Thymus (tissue), 11 donors: ENCODE results near the gene SPTBN5. TPM values are rescaled to one million over a fixed set of nuclear protein-coding genes. Genes with fewer than 3 reads are reported as not detected.

Experiments used
- DNase-seq, 9 donors: peaks; one replicate each; pipeline ENCODE4 v3.0.0-alpha.2; 2013; ENCODE audit warnings: low spot score in 9 of 9, low read depth in 6 of 9, missing footprints in 1 of 9
- H3K27ac ChIP-seq, 2 donors: one replicate each; pipeline ENCODE4 v1.5.1; 2013; ENCODE audit warnings: control low read depth in 1 of 2, low read depth in 1 of 2, low read length in 1 of 2, mild to moderate bottlenecking in 1 of 2, moderate library complexity in 1 of 2
- H3K27me3 ChIP-seq, 2 donors: one replicate each; pipeline ENCODE4 v1.5.1; 2013; ENCODE audit warnings: low read length in 1 of 2; ENCODE audit not compliant: control insufficient read depth in 2 of 2, insufficient read depth in 1 of 2
- H3K36me3 ChIP-seq, 2 donors: one replicate each; pipeline ENCODE4 v1.5.1; 2013; ENCODE audit warnings: low read length in 1 of 2, mild to moderate bottlenecking in 1 of 2, moderate library complexity in 1 of 2; ENCODE audit not compliant: control insufficient read depth in 2 of 2, insufficient read depth in 2 of 2
- H3K4me1 ChIP-seq, 2 donors: one replicate each; pipeline ENCODE4 v1.5.1; 2013; ENCODE audit warnings: low read length in 2 of 2; ENCODE audit not compliant: control insufficient read depth in 2 of 2, insufficient read depth in 2 of 2
- H3K4me3 ChIP-seq, 2 donors: one replicate each; pipeline ENCODE4 v1.5.1; 2013; ENCODE audit warnings: low read length in 2 of 2, control low read depth in 1 of 2, mild to moderate bottlenecking in 1 of 2
- H3K9me3 ChIP-seq, 2 donors: one replicate each; pipeline ENCODE4 v1.5.1; 2013; ENCODE audit warnings: low read length in 1 of 2, mild to moderate bottlenecking in 1 of 2; ENCODE audit not compliant: control insufficient read depth in 2 of 2, insufficient read depth in 1 of 2
- WGBS: extraction: QIAGEN DNeasy Blood & Tissue Kit; methylation state at CpG from one replicate; pipeline ENCODE4 v1.1.7; 2013; 5-methylcytosine and 5-hydroxymethylcytosine counted together
- polyA plus RNA-seq: library from polyadenylated mRNA; stranded (reverse); fragments of 200-250 nt; gene quantifications from one replicate; pipeline ENCODE4 v1.2.3, GENCODE V29; 2013
- total RNA-seq: library from RNA; stranded (reverse); fragments of 120-200 nt; gene quantifications from one replicate; pipeline ENCODE4 v1.2.4, GENCODE V29; 2013
- donor health status: healthy.

The SPTBN5 gene
- total and polyA plus RNA-seq, 2 donors: 0.57 to 1.6 TPM

DNA sequence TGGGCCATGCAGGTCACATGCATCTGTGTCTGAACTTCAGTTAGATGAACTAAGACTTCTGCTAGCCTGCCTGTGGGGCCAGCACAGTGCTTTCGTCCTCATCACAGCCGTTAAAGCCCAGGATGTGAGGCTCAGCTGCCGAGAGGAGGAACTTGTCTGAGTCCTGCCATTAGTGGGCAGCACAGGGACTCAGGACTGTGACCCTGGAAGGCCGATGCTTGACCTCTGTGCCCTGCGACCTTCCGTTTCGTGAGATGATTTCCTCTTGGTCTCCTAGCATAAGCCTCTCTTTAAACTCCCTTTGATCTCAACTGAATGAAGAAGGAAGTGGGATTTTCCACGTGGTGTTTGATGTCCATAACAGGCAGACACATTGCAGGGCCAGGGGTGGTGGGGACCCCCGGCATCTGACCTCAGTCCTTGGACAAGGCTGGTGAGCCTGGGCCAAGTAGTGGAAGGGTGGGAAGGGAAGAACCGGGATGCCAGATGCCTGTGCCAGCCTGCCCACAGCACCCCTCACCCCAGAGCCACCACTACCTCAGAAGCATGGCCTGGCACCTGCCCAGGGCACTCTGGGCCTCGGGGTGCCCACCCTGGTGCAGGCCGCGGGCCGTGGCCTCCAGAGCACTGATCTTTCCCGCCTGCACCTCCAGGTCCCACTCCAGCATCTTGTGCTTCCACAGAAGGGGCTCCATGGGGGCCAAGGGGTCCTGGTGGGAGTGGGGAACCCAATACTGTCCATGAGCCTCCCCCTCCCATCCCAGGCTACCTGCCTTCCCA lies 33.6 kb downstream of the SPTBN5 start:
- no peak overlapping the region for H3K4me3 ChIP-seq
- no peaks in the 10 kb centered on the region for H3K27me3 ChIP-seq
- WGBS: 50% methylated on average over 15 of the region's 15 CpGs
- H3K36me3 ChIP-seq: no peaks in the 10 kb centered on the region
- H3K9me3 ChIP-seq: no peaks in the 10 kb centered on the region
- H3K27ac ChIP-seq: no peak overlapping the region
- DNase-seq: no peak
- peaks cover 2 to 13% of the 10 kb centered on the region in 2 donors for H3K4me1 ChIP-seq

DNA sequence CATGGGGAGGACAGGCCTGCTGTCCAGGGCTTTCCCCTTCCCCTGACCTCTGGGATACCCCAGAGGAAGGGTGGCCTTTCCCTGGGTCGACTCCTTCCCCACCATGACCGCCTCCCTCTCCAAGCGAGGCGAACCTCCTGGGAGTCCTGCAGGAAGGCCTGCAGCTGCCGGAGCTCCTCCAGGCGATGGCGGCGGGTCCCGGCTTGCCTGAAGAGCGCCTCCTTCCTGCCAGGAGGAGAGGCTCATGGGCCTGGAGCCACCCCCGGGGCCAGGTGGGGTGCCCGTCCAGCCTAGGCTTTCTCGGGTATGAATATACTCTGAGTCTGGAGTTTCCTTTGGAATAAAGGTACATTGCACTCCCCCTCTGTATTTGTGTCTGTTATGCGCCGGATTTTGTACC lies 35.1 kb downstream of the SPTBN5 start:
- H3K4me3 ChIP-seq: no peak overlapping the region
- H3K27me3 ChIP-seq: no peaks in the 10 kb centered on the region
- H3K9me3 ChIP-seq: no peaks in the 10 kb centered on the region
- WGBS: 96% methylated on average over 15 of the region's 15 CpGs
- DNase-seq: no peak
- no peaks in the 10 kb centered on the region for H3K36me3 ChIP-seq
- peaks cover 2 to 18% of the 10 kb centered on the region in 2 donors for H3K4me1 ChIP-seq
- no peak overlapping the region for H3K27ac ChIP-seq

DNA sequence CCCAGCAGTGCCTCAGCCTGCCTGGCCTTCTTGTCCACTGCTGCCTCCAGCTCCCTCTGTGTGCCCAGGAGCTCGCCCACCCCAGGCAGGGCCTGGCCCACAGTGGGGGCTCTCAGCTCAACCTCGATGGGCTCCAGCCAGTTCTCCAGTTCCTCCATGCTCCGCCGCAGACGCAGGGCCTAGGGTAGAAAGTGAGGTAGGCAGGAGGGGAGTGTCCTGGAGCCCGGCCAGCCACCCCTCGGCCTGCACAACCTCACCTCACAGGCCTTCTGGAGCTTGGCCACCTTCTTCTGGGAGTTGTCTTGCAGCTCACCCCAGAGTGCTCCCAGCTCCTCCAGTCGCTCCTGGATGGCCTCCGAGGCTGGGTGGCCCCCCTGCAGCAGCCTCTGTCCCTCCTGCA lies 36.5 kb downstream of the SPTBN5 start:
- H3K9me3 ChIP-seq: no peaks in the 10 kb centered on the region
- no peaks in the 10 kb centered on the region for H3K36me3 ChIP-seq
- H3K27me3 ChIP-seq: no peaks in the 10 kb centered on the region
- no peak overlapping the region for H3K4me3 ChIP-seq
- no peak for DNase-seq
- H3K4me1 ChIP-seq: peaks cover 2 to 18% of the 10 kb centered on the region in 2 donors
- H3K27ac ChIP-seq: no peak overlapping the region
- 94% methylated on average over 9 of the region's 9 CpGs for WGBS

DNA sequence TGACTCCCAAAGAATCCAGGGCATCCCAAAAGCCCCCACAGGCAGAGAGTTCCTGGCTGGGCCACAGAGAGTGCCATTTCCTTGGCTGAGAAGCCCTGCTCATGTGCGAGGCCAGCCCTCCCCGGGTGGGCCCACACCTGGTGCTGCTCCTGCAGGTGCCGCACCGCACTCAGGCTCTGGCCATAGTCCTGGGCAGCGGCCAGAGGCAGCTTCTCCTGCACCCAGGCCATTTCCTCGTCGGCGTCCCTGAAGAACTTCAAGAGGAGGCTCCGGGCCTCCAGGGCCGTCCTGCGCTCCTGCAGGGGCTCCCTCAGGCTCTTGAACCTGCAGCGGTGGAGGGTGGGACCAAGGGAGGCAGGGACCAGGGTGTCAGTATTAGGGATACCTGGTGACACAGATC lies 37.1 kb downstream of the SPTBN5 start:
- no peaks in the 10 kb centered on the region for H3K27me3 ChIP-seq
- WGBS: 95% methylated on average over 12 of the region's 12 CpGs
- no peaks in the 10 kb centered on the region for H3K36me3 ChIP-seq
- no peak for DNase-seq
- H3K4me1 ChIP-seq: peaks cover 2 to 18% of the 10 kb centered on the region in 2 donors
- no peak overlapping the region for H3K27ac ChIP-seq
- no peaks in the 10 kb centered on the region for H3K9me3 ChIP-seq
- no peak overlapping the region for H3K4me3 ChIP-seq

DNA sequence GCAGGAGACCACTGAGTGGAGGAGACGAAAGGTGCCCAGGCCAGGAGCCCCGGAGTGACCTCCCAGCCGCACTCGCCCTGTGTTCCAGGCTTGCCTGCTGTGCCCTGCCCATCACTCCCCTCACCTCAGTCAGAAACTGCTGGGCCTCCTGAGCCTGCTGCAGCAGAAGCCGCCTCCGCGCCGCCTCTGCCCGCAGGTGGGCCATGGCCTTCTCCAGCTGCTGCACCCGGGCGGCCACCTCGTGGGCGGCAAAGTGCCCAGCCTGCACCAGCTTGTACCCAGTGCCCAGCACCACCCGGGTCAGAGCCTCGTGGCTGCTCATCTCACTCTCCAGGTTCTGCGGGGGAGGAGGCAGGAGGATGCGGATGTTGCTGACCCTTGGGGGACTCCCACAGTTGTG lies 37.6 kb downstream of the SPTBN5 start:
- WGBS: 96% methylated on average over 17 of the region's 17 CpGs
- H3K27ac ChIP-seq: no peak overlapping the region
- H3K27me3 ChIP-seq: no peaks in the 10 kb centered on the region
- H3K4me3 ChIP-seq: no peak overlapping the region
- no peak for DNase-seq
- no peaks in the 10 kb centered on the region for H3K9me3 ChIP-seq
- H3K36me3 ChIP-seq: no peaks in the 10 kb centered on the region
- H3K4me1 ChIP-seq: peaks cover 2 to 18% of the 10 kb centered on the region in 2 donors

DNA sequence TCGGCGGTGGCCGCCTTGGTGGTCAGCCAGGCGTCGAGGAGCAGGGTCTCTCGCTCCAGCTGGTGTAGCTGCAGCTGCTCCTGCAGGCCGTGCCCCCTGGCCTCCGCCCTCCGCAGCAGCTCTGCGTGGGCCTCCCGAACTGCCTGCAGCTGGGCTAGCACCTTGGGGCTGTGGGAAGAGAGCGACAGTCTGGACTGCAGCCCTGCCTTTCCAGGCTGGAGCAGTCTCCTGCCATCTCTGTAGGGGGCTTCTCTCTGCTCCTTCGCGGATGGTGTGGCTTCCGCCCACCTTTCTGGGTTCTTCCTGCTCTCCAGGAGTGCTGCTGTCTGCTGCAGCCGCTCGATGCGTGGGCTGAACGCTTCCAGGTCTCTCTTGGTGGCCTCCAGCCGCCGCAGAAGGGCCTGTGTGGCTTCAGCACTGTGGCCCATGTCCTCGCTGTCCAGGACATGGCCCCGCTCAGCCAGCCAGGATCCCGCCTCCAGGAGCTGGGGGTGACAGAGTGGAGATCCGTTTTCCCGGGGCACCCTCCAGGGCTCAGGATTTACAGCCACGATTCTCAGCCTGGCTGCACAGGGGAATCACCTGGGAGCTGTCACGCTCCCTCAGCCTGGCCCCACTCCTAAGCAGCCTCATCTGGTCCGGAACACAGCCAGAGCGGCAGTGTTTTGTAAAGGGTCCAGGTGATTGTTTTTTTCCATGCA lies 38.4 kb downstream of the SPTBN5 start:
- no peak for DNase-seq
- no peak overlapping the region for H3K4me3 ChIP-seq
- H3K4me1 ChIP-seq: peaks cover 2 to 18% of the 10 kb centered on the region in 2 donors
- no peaks in the 10 kb centered on the region for H3K9me3 ChIP-seq
- 94% methylated on average over 30 of the region's 30 CpGs for WGBS
- H3K27me3 ChIP-seq: peaks cover 0 to 2% of the 10 kb centered on the region in 2 donors
- H3K27ac ChIP-seq: no peak overlapping the region
- no peaks in the 10 kb centered on the region for H3K36me3 ChIP-seq

DNA sequence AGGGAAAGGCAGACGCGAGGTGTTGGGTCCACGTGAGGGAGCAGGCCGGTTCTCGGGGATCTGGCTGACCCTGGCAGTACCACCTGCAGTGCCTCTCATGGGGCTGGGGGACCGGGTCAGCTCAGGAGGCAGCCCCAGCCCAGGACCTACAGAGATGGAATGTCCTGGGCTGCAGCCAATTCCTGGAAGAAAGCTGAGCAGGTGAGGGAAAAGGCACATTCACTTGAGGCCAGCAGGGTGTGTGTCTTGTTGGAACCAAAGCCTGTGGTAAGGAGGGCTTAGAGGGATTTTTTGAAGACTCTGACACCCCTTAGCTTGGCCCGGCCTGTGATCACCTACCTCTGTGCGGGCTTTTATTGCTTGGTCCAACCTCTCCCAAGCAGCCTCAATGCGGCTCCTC lies 39.4 kb downstream of the SPTBN5 start:
- 97% methylated on average over 9 of the region's 9 CpGs for WGBS
- no peak overlapping the region for H3K27ac ChIP-seq

DNA sequence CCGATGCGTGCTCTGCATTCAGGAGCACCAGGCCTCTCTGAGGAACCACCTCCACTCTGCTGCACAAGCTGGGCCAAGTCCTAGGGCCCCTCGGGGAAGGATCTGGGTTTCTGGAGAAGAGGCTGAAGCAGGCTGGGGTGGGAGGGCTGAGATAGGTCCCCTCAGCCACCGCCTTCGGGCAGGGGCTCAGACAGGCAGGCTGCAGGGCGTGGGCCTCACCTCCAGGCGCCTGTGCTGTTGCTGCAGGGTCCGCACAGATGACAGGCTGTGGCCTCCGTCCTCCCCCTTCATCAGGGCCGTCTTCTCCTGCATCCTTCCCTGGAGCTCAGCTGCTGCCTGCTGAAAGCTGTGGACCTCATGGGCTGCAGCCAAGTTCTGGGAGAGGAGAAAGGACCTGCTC lies 40.0 kb downstream of the SPTBN5 start:
- WGBS: 95% methylated on average over 10 of the region's 10 CpGs
- DNase-seq: no peak
- Histone ChIP-seq H3K27ac (no peak overlapping the region), H3K36me3 (peaks cover 0 to 6% of the 10 kb centered on the region in 2 donors), H3K9me3 (no peaks in the 10 kb centered on the region), H3K27me3 (peaks cover 0 to 2% of the 10 kb centered on the region in 2 donors), H3K4me1 (peaks cover 0 to 10% of the 10 kb centered on the region in 2 donors), H3K4me3 (no peak overlapping the region)

More for the DNA sequence above, 39.4 kb downstream of the SPTBN5 start:
- DNase-seq: no peak
- H3K27me3 ChIP-seq: peaks cover 0 to 2% of the 10 kb centered on the region in 2 donors
- H3K4me3 ChIP-seq: no peak overlapping the region
- H3K4me1 ChIP-seq: peaks cover 0 to 10% of the 10 kb centered on the region in 2 donors
- no peaks in the 10 kb centered on the region for H3K36me3 ChIP-seq
- H3K9me3 ChIP-seq: no peaks in the 10 kb centered on the region
